H9 (cell line): ENCODE results near the gene CLEC3B. TPM values are rescaled to one million over a fixed set of nuclear protein-coding genes. Genes with fewer than 3 reads are reported as not detected.

Source experiments
- DNase-seq: peaks from one replicate; pipeline ENCODE4 v3.0.0-alpha.2; 2017
- H2AFZ ChIP-seq: one replicate; pipeline ENCODE4 v1.6.1; 2013; ENCODE audit warnings: mild to moderate bottlenecking, low read length, control low read depth, moderate library complexity
- H2AK5ac ChIP-seq: 2 replicates; pipeline ENCODE4 v1.6.1; 2013; ENCODE audit warnings: low read length, control low read depth, mixed read lengths; ENCODE audit not compliant: insufficient read length
- H2BK120ac ChIP-seq: one replicate; pipeline ENCODE4 v1.6.1; 2013; ENCODE audit warnings: low read depth, mild to moderate bottlenecking, low read length, control low read depth, inconsistent platforms; ENCODE audit not compliant: poor library complexity, severe bottlenecking
- H2BK12ac ChIP-seq: 2 replicates; pipeline ENCODE4 v1.6.1; 2013; ENCODE audit warnings: low read length, control low read depth, mixed read lengths, low read depth; ENCODE audit not compliant: insufficient read length
- H2BK15ac ChIP-seq: 2 replicates; pipeline ENCODE4 v1.6.1; 2013; ENCODE audit warnings: low read depth, low read length, control low read depth
- H2BK20ac ChIP-seq: one replicate; pipeline ENCODE4 v1.6.1; 2013; ENCODE audit warnings: low read depth, mild to moderate bottlenecking, low read length, control low read depth, inconsistent platforms; ENCODE audit not compliant: poor library complexity, severe bottlenecking
- H2BK5ac ChIP-seq: 2 replicates; pipeline ENCODE4 v1.6.1; 2013; ENCODE audit warnings: low read length, control low read depth, mixed read lengths; ENCODE audit not compliant: insufficient read length
- H3K14ac ChIP-seq: 2 replicates; pipeline ENCODE4 v1.6.1; 2013; ENCODE audit warnings: low read length, control low read depth; ENCODE audit not compliant: insufficient read depth
- H3K18ac ChIP-seq: 2 replicates; pipeline ENCODE4 v1.6.1; 2013; ENCODE audit warnings: low read depth, mild to moderate bottlenecking, mixed read lengths, low read length, control low read depth; ENCODE audit not compliant: insufficient read length
- H3K23ac ChIP-seq: 2 replicates; pipeline ENCODE4 v1.6.1; 2013; ENCODE audit warnings: low read length, control low read depth, mixed read lengths, low read depth; ENCODE audit not compliant: insufficient read length
- H3K23me2 ChIP-seq: 2 replicates; pipeline ENCODE4 v1.6.1; 2013; ENCODE audit warnings: low read depth, mild to moderate bottlenecking, mixed read lengths, low read length, control low read depth; ENCODE audit not compliant: insufficient read length, poor library complexity, severe bottlenecking
- H3K27ac ChIP-seq: 2 replicates; pipeline ENCODE4 v1.5.1; 2013; ENCODE audit warnings: low read length, control low read depth, mixed read lengths, low read depth; ENCODE audit not compliant: insufficient read length
- H3K27me3 ChIP-seq: 2 replicates; pipeline ENCODE4 v1.6.1; 2013; ENCODE audit warnings: low read length, control low read depth, inconsistent platforms; ENCODE audit not compliant: insufficient read depth
- H3K4ac ChIP-seq: 2 replicates; pipeline ENCODE4 v1.6.1; 2013; ENCODE audit warnings: low read depth, mild to moderate bottlenecking, control low read depth, inconsistent platforms, low read length, moderate library complexity
- H3K4me1 ChIP-seq: 2 replicates; pipeline ENCODE4 v1.6.1; 2013; ENCODE audit warnings: low read length, control low read depth, inconsistent platforms; ENCODE audit not compliant: insufficient read depth
- H3K4me2 ChIP-seq: 2 replicates; pipeline ENCODE4 v1.6.1; 2013; ENCODE audit warnings: low read length, control low read depth, mixed read lengths; ENCODE audit not compliant: insufficient read length, insufficient read depth
- H3K56ac ChIP-seq: 2 replicates; pipeline ENCODE4 v1.6.1; 2013; ENCODE audit warnings: low read depth, mild to moderate bottlenecking, mixed read lengths, low read length, control low read depth; ENCODE audit not compliant: insufficient read length
- H3K79me1 ChIP-seq: 2 replicates; pipeline ENCODE4 v1.6.1; 2013; ENCODE audit warnings: low read depth, mild to moderate bottlenecking, moderate library complexity, low read length, control low read depth, inconsistent platforms; ENCODE audit not compliant: insufficient read depth, poor library complexity, severe bottlenecking
- H3K79me2 ChIP-seq: 2 replicates; pipeline ENCODE4 v1.6.1; 2013; ENCODE audit warnings: low read length, control low read depth, inconsistent platforms; ENCODE audit not compliant: insufficient read depth
- H3K9ac ChIP-seq: 2 replicates; pipeline ENCODE4 v1.6.1; 2013; ENCODE audit warnings: low read length, control low read depth, mixed read lengths; ENCODE audit not compliant: insufficient read length; ENCODE audit errors: extremely low read depth
- H3K9me3 ChIP-seq: one replicate; pipeline ENCODE4 v1.6.1; 2013; ENCODE audit warnings: low read depth, low read length, inconsistent platforms; ENCODE audit not compliant: control insufficient read depth
- H3T11ph ChIP-seq: one replicate; pipeline ENCODE4 v1.6.1; 2013; ENCODE audit warnings: mild to moderate bottlenecking, low read length, control low read depth, inconsistent platforms
- H4K20me1 ChIP-seq: one replicate; pipeline ENCODE4 v1.6.1; 2013; ENCODE audit not compliant: control insufficient read depth, insufficient read length, insufficient read depth
- H4K5ac ChIP-seq: 2 replicates; pipeline ENCODE4 v1.6.1; 2013; ENCODE audit warnings: low read depth, mild to moderate bottlenecking, mixed read lengths, low read length, control low read depth; ENCODE audit not compliant: insufficient read length
- H4K8ac ChIP-seq: replicated peaks from 2 replicates; pipeline ENCODE4 v1.6.1; 2013; ENCODE audit warnings: low read length, control low read depth, mixed read lengths, low read depth; ENCODE audit not compliant: insufficient read length
- H4K91ac ChIP-seq: 2 replicates; pipeline ENCODE4 v1.6.1; 2013; ENCODE audit warnings: low read depth, mild to moderate bottlenecking, moderate library complexity, mixed read lengths, low read length, control low read depth; ENCODE audit not compliant: insufficient read length
- H3K27ac Mint-ChIP-seq, 3 experiments: 2 replicates in 2 of 3; 3 replicates in 1 of 3; pipeline ENCODE4 v1.8.0; 2020 to 2021; ENCODE audit warnings: mixed read lengths in 3 of 3, mild to moderate bottlenecking in 1 of 3, moderate library complexity in 1 of 3
- H3K27me3 Mint-ChIP-seq: 2 replicates; pipeline ENCODE4 v1.8.0; 2021; ENCODE audit warnings: low read depth, mild to moderate bottlenecking, moderate library complexity, mixed read lengths
- H3K36me3 Mint-ChIP-seq, 3 experiments: 2 replicates in 2 of 3; 3 replicates in 1 of 3; pipeline ENCODE4 v1.8.0; 2020 to 2021; ENCODE audit warnings: low read depth in 3 of 3, mixed read lengths in 3 of 3; ENCODE audit not compliant: insufficient read depth in 1 of 3
- H3K4me1 Mint-ChIP-seq, 2 experiments: 2 replicates each; pipeline ENCODE4 v1.8.0; 2020; ENCODE audit warnings: mixed read lengths in 2 of 2
- H3K4me3 Mint-ChIP-seq, 2 experiments: 2 replicates in 1 of 2; 3 replicates in 1 of 2; pipeline ENCODE4 v1.8.0; 2020 to 2021; ENCODE audit warnings: mild to moderate bottlenecking in 2 of 2, mixed read lengths in 2 of 2, moderate library complexity in 1 of 2
- H3K9me3 Mint-ChIP-seq, 2 experiments: 2 replicates in 1 of 2; 3 replicates in 1 of 2; pipeline ENCODE4 v1.8.0; 2020; ENCODE audit warnings: mild to moderate bottlenecking in 2 of 2, mixed read lengths in 2 of 2, moderate library complexity in 1 of 2
- WGBS: extraction: QIAGEN DNeasy Blood & Tissue Kit; methylation state at CpG from one replicate; pipeline ENCODE4 v1.1.7; 2013; ENCODE audit warnings: missing lambda C conversion rate, low lambda C conversion rate, mixed read lengths; ENCODE audit not compliant: insufficient read length; ENCODE audit errors: extremely low coverage; 5-methylcytosine and 5-hydroxymethylcytosine counted together
- total RNA-seq: library from RNA; stranded (reverse); gene quantifications from 2 replicates; pipeline ENCODE4 v1.2.1, GENCODE V29; 2021
- TF ChIP-seq, protein P1 (sequence below): fragments of 200-600 bp; sonication (generic); conservative IDR thresholded peaks from 3 replicates; pipeline ENCODE4 v1.8.0; 2021; ENCODE audit warnings: antibody characterized with exemption, mild to moderate bottlenecking

CLEC3B gene
- total RNA-seq, 1 experiment from 2014 or later, result not detected

- TF ChIP-seq, protein P1, sequence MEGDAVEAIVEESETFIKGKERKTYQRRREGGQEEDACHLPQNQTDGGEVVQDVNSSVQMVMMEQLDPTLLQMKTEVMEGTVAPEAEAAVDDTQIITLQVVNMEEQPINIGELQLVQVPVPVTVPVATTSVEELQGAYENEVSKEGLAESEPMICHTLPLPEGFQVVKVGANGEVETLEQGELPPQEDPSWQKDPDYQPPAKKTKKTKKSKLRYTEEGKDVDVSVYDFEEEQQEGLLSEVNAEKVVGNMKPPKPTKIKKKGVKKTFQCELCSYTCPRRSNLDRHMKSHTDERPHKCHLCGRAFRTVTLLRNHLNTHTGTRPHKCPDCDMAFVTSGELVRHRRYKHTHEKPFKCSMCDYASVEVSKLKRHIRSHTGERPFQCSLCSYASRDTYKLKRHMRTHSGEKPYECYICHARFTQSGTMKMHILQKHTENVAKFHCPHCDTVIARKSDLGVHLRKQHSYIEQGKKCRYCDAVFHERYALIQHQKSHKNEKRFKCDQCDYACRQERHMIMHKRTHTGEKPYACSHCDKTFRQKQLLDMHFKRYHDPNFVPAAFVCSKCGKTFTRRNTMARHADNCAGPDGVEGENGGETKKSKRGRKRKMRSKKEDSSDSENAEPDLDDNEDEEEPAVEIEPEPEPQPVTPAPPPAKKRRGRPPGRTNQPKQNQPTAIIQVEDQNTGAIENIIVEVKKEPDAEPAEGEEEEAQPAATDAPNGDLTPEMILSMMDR, result no peak
- Histone ChIP-seq H2BK120ac (no peak overlapping the region), H3K4ac (no peak overlapping the region), H3K9me3 (no peaks in the 10 kb centered on the region), H3K4me1 (no peaks in the 10 kb centered on the region), H3K18ac (no peak overlapping the region), H3K4me2 (no peak overlapping the region), H4K8ac (no peak overlapping the region), H3K27me3 (no peaks in the 10 kb centered on the region), H3K14ac (no peak overlapping the region), H2AFZ (no peak overlapping the region), H3K23me2 (no peaks in the 10 kb centered on the region), H3K56ac (no peak overlapping the region), H3T11ph (no peak overlapping the region), H3K79me2 (no peaks in the 10 kb centered on the region), H2AK5ac (no peak overlapping the region), H4K5ac (no peak overlapping the region), H2BK12ac (no peak overlapping the region), H2BK15ac (no peak overlapping the region), H4K20me1 (no peaks in the 10 kb centered on the region), H2BK20ac (no peak overlapping the region), H3K23ac (no peak overlapping the region), H3K9ac (no peak overlapping the region), H4K91ac (no peak overlapping the region), H2BK5ac (no peak overlapping the region), H3K79me1 (no peaks in the 10 kb centered on the region), H3K27ac (no peak overlapping the region)
- Mint-ChIP-seq H3K4me1 (no peaks in the 10 kb centered on the region), H3K36me3 (peaks cover 45 to 70% (median 62%) of the 10 kb centered on the region in 3 experiments), H3K27ac (no peak overlapping the region), H3K27me3 (no peaks in the 10 kb centered on the region), H3K9me3 (peaks cover 1% of the 10 kb centered on the region in 2 experiments), H3K4me3 (no peak overlapping the region)
- no peak for DNase-seq
- WGBS, result no CpG with 5 or more reads among the region's 1 CpG
Measured at GRCh38 chr3:45009868-45010267, 16.2 kb upstream of the CLEC3B start.
